GM21825 (cell line): ENCODE data around the gene CSNK1D.

Experiments used
- ATAC-seq: cut with Tn5 transposase; IDR thresholded peaks from one replicate; pipeline ENCODE4 v1.9.1; 2021; ENCODE audit warnings: mild to moderate bottlenecking, moderate library complexity; ENCODE audit not compliant: unreplicated experiment

CSNK1D gene

DNA sequence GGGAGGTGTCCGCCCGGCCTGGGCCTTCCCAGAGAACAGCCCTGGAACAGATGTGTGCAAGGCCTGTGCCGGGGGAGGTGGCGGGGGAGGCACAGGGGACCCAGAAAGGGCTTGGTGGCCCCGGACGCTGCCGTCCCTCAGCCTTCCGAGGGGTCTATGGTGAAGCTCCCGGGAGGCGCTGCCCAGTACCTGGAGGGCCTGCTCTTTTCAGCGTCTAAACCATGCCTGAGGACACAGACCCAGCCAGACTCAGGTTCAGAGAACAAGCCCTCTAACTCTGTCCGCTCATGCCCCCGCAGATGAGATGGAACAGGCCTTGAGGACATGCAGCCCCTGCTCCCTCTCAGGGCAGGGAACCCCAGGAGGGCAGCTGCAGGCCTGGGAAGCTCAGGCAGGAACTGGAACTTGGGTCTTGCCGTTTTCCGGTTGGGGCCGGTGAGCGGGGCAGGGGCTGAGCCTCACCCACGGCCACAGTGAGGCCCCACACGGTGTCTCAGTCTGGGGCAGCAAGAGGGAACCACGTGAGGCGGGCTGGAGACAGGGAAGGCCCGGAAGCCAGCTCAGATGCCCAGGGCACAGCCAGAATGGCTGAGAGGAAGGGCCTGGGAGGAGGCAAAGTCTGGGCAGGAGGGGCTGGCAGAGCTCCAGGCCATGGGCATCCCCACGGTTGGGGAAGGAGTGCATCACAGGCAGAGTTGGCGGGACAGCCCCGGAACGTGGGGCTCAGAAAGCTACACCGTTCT, 32.1 kb downstream of the CSNK1D start:
- ATAC-seq: no peak

GRCh38 chr17:82240506-82241182, 32.9 kb downstream of the CSNK1D start:
- ATAC-seq: no peak

DNA sequence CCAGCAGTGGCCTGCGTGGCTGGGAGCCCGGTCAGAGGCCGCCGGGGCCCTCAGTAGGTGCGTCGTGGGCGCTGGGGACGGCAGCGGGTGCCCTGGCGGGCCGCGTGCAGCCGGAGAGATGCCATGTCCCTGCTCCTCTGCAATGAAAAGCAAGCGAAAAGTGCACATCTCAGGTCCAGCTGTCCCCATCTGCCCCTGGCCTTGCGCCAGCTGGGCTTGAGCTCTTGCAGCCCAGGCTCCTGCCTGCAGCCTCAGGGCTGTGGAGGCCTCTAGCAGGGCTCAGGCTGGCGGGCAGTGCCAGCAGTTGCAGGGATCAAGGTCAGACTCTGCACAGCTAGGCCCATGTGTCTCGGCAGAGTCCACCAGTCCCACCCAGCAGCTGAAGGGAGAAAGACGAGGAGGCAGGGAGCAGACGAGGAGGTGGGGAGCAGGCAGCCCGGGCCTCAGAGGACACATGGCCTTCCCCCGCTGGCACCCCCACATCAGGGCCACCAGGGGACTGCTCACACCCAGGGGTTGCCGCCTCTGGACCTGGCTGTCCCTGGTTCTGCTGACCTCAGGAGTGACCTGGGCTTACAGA, 33.5 kb downstream of the CSNK1D start:
- no peak for ATAC-seq

- ATAC-seq: no peak
Measured at GRCh38 chr17:82239401-82239925, 34.0 kb downstream of the CSNK1D start.

DNA sequence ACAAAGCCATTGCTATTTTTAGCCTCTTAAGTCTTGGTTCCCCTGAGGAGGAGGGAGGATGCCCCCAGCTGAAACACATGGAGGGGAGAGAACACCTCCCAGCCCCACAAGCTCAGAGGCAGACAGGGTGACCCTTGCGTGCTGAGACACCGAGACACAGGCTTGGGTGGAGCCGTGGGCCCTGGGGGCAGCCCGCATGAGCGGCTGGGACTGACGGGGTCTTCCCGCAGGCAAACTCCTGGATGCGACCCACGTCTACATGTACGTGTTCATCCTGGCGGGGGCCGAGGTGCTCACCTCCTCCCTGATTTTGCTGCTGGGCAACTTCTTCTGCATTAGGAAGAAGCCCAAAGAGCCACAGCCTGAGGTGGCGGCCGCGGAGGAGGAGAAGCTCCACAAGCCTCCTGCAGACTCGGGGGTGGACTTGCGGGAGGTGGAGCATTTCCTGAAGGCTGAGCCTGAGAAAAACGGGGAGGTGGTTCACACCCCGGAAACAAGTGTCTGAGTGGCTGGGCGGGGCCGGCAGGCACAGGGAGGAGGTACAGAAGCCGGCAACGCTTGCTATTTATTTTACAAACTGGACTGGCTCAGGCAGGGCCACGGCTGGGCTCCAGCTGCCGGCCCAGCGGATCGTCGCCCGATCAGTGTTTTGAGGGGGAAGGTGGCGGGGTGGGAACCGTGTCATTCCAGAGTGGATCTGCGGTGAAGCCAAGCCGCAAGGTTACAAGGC, 34.9 kb downstream of the CSNK1D start:
- no peak for ATAC-seq

DNA sequence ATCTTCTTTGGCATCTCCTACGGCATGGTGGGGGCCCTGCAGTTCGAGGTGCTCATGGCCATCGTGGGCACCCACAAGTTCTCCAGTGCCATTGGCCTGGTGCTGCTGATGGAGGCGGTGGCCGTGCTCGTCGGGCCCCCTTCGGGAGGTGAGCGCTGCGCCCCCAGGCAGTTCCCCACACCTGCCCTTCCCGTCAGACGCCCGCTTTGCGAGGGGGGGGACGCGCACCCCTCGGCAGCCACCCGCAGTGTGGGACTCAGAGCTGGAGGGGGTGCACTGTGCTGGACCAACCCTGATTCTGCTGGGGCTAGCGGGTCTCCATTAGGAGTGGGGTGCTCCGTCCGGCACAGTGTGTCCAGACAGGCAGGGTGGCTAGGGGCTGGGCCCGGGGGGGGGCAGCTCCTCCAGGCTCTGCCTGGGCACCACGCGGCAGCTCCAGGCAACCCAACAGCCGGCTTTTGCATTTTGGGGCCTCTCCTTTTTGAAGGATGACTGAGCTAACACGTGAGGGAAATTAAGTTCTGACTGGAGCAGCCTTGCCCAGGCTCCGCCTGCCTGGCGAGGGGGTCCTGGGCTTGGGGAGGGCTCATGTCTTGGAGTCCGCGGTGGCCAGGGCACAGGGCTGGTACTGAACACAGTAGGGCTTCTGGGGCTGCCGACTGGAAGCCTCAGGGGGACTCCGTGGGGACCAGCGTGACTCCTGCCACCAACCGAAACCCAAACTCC, 35.6 kb downstream of the CSNK1D start:
- ATAC-seq: no peak

- ATAC-seq: no peak
Measured at GRCh38 chr17:82237083-82237745, 36.3 kb downstream of the CSNK1D start.

DNA sequence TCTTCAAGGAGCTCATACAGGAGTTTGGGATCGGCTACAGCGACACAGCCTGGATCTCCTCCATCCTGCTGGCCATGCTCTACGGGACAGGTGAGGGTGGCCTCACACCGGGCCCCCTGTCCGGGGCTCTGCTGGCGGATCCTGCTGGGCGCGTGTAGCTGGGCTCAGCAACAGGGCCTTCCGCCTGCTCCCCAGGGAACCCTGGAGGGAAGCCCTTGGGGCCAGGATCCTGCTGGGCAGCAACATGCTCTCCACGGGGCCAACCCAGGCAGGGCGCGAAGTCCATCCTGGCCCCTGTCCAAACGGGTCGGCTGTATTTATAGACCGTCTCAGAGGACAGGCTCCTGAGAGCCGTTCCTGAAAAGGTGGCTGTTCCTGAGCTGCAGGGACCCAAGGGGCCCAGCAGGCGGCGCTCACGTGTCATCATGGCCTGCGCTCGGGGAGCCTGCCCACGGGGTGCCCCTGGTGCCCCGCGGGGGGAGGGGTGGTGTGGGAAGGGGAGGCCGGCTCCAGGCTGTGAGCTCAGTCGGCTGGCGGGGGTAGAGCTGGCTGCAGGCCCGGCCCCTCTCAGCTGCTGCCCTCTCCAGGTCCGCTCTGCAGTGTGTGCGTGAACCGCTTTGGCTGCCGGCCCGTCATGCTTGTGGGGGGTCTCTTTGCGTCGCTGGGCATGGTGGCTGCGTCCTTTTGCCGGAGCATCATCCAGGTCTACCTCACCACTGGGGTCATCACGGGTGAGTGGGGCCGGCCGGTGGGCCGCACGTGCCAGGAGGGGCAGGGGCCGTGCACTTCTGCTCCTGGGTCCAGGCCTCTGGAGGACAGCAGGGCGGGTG, 37.1 kb downstream of the CSNK1D start:
- ATAC-seq: no peak

DNA sequence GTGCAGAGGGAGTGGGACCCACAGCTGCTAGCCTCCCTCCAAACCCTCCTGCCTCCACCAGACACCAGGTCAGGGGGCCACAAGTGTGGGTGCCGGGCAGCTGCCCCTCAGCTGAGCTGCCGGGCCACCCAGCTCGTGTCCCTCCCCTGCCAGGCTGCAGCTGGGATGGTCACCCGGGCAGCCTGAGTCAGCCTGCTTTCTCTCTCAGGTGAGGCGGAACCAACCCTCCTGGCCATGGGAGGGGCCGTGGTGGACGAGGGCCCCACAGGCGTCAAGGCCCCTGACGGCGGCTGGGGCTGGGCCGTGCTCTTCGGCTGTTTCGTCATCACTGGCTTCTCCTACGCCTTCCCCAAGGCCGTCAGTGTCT, 37.7 kb downstream of the CSNK1D start:
- ATAC-seq: no peak

- ATAC-seq: no peak
Measured at GRCh38 chr17:82235056-82235774, 38.3 kb downstream of the CSNK1D start.

- no peak for ATAC-seq
Measured at GRCh38 chr17:82234211-82235055, 39.1 kb downstream of the CSNK1D start.

- no peak for ATAC-seq
Measured at GRCh38 chr17:82232876-82233785, 40.4 kb downstream of the CSNK1D start.

DNA sequence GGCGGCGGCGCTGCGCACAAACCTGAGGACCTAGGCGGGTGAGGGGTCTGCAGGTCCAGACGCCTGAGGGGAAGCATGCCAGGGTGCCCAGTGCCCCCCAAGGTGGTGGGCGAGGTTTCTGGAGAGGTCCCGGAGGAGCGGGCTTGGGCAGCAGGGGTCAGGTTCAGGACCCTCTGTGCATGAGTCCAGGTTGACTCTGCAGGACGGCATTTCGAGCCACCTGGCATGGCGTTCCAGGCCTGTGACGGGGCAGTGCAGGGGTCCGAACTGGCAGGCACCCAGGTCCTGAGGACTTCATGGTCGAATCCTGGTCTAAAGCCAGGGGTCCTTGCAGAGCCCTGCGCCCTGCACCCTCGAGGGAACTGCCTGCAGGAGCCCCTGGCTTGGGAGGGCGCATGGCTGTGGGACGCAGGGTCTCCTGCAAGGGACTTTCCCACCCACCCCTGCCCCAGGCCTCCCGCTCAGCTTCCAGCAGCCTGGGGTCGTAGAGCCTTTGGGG, 41.1 kb downstream of the CSNK1D start:
- ATAC-seq: no peak

DNA sequence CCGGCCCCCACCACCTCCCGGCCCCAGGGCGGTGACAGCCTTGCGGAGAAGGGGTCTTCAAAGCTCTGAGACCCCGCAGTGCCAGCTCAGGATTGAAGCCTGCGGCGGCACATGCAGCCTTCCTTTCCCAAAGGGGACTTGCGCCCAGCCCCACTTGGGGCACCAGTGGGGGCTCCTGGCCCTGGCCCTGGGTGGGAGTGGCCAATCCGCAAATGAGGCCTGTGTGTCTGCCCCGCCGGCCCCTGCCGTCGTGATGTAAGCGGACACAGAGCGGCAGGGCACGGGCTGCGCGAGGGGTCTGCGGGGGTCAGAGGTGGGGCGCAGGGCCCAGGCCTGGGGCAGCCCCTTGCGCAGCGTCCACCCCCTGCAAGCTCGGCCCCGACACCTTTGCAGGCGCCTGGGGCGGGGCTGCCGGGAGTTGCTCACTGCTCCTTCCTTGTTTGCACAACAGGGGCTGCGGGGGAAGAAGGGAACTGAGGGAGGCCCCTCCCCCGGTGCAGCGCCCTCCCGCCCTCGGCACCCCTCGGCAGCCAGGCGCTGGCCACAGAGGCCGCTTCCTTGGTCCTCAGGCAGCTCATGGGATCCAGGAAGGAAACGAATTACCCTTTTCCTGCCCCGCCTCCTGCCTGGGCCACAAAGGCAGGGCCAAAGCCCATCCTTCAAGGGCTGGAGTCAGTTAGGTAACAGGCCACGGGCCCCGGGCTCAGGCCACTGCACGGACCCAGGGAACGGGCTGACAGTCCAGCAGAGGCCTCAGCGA, 41.8 kb downstream of the CSNK1D start:
- no peak for ATAC-seq

DNA sequence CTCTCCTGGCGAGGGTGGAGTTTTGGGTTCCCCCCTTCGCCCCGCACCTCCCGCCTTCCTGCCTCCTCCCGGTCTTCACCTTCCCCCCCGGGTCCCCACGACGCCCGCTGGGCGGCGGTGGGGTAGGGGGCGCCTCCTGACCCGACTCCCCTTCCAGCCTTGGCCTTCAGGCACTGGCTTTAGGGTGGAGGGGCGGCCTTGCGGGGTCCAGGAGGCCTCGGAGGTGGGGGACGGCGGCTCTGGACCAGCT, 42.3 kb downstream of the CSNK1D start:
- no peak for ATAC-seq
